HepG2 (cell line): Measurements from ENCODE around the gene FAM110A. TPM values are rescaled to one million over a fixed set of nuclear protein-coding genes. Genes with fewer than 3 reads are reported as not detected.

Experiments
- AKAP8 ChIP-seq: sonication (generic); formaldehyde crosslinking; IDR thresholded peaks from 2 replicates; pipeline ENCODE4 v1.5.1; 2020; ENCODE audit warnings: mild to moderate bottlenecking, missing genetic modification reagents
- BORCS8-MEF2B ChIP-seq: sonication (generic); formaldehyde crosslinking; IDR thresholded peaks from 2 replicates; pipeline ENCODE4 v1.8.0; 2022; ENCODE audit warnings: mild to moderate bottlenecking, missing genetic modification reagents
- CERS6 ChIP-seq: sonication (generic); formaldehyde crosslinking; IDR thresholded peaks from 2 replicates; pipeline ENCODE4 v1.5.0; 2020; ENCODE audit warnings: missing genetic modification reagents
- CSRNP1 ChIP-seq: sonication (generic); formaldehyde crosslinking; IDR thresholded peaks from 2 replicates; pipeline ENCODE4 v1.8.1; 2023; ENCODE audit warnings: mild to moderate bottlenecking, missing genetic modification reagents
- ELF4 ChIP-seq: sonication (generic); formaldehyde crosslinking; IDR thresholded peaks from 2 replicates; pipeline ENCODE4 v1.5.0; 2020; ENCODE audit warnings: missing genetic modification reagents, mild to moderate bottlenecking, moderate library complexity, borderline replicate concordance
- SOX13 ChIP-seq, 3 experiments: fragments of 450-650 bp in 1 of 3; sonication (generic) in 1 of 3; formaldehyde crosslinking in 1 of 3; IDR thresholded peaks in 2 of 3; conservative IDR thresholded peaks in 1 of 3; 2 replicates each; pipeline versions ENCODE4 v1.5.0 to v1.6.1; 2016 to 2020; ENCODE audit warnings: antibody characterized with exemption in 1 of 3, mild to moderate bottlenecking in 1 of 3, missing compliant biosample characterization in 1 of 3, missing genetic modification reagents in 1 of 3, moderate library complexity in 1 of 3
- TGIF2 ChIP-seq: IDR thresholded peaks from 2 replicates; pipeline ENCODE4 v1.6.1; 2016; ENCODE audit warnings: control low read depth, missing compliant biosample characterization
- TRAFD1 ChIP-seq: sonication (generic); formaldehyde crosslinking; IDR thresholded peaks from 2 replicates; pipeline ENCODE4 v1.5.1; 2020; ENCODE audit warnings: missing genetic modification reagents, mild to moderate bottlenecking, borderline replicate concordance
- ZNF318 ChIP-seq: sonication (generic); formaldehyde crosslinking; IDR thresholded peaks from 2 replicates; pipeline ENCODE4 v1.4.0; 2020; ENCODE audit warnings: mild to moderate bottlenecking, missing genetic modification reagents
- ZNF362 ChIP-seq: sonication (generic); formaldehyde crosslinking; IDR thresholded peaks from 2 replicates; pipeline ENCODE4 v1.4.0; 2020; ENCODE audit warnings: missing genetic modification reagents, mild to moderate bottlenecking, borderline replicate concordance
- ZNF543 ChIP-seq: sonication (generic); formaldehyde crosslinking; IDR thresholded peaks from 2 replicates; pipeline ENCODE4 v1.4.0; 2020; ENCODE audit warnings: mild to moderate bottlenecking, missing genetic modification reagents
- ZNF782 ChIP-seq: sonication (generic); formaldehyde crosslinking; IDR thresholded peaks from 2 replicates; pipeline ENCODE4 v1.4.0; 2020; ENCODE audit warnings: missing genetic modification reagents, mild to moderate bottlenecking, borderline replicate concordance
- polyA plus RNA-seq, 8 experiments: library from polyadenylated mRNA; depleted of rRNA in 3 of 8; stranded (reverse) in 7 of 8; unstranded in 1 of 8; fragments of >200 nt; fragmentation: Illumina TruSeq in 4 of 8; extraction: Trizol in 4 of 8; gene quantifications; 2 replicates each; pipeline versions ENCODE4 v1.2.1 to v1.2.3, GENCODE V29; 2011 to 2016; ENCODE audit warnings: low read depth in 4 of 8, missing spikeins in 1 of 8, mixed read lengths in 1 of 8; ENCODE audit not compliant: insufficient read depth in 1 of 8
- total RNA-seq, 5 experiments: library from RNA; depleted of rRNA; stranded (reverse); fragments of >200 nt; fragmentation: Illumina TruSeq; extraction: Trizol; gene quantifications; 2 replicates each; pipeline ENCODE4 v1.2.3, GENCODE V29; 2016; ENCODE audit warnings: low read depth in 1 of 5

Gene FAM110A
- total and polyA plus RNA-seq, 2 of the 13 experiments (the other 11 are each of a cell fraction or from before 2014, with no cell fraction given), result 1.9 TPM

- peak; percentile 95 for TF ChIP-seq BORCS8-MEF2B (CRISPR knock-in tag)
- TF ChIP-seq CERS6 (CRISPR knock-in tag), result no peak
- no peak for TF ChIP-seq ZNF318 (CRISPR knock-in tag)
- peak; percentile 89 for TF ChIP-seq CSRNP1 (CRISPR knock-in tag)
- TF ChIP-seq TRAFD1 (CRISPR knock-in tag), result no peak
- TF ChIP-seq SOX13 (IDR thresholded peaks at IDR 0.05), result no peak
- TF ChIP-seq SOX13 (CRISPR knock-in tag; conservative IDR thresholded peaks at IDR 0.05 in 1 of 2, IDR thresholded peaks at IDR 0.05 in 1 of 2), result no peak
- TF ChIP-seq ZNF543 (CRISPR knock-in tag), result peak; percentile 95
- no peak; the same call in 1 of the 2 replicates for TF ChIP-seq ZNF782 (CRISPR knock-in tag)
- TF ChIP-seq ZNF362 (CRISPR knock-in tag), result no peak
- peak; percentile 51; the same call in 1 of the 2 replicates for TF ChIP-seq AKAP8 (CRISPR knock-in tag)
- no peak; the same call in none of the 2 replicates for TF ChIP-seq TGIF2 (CRISPR knock-in tag)
- no peak for TF ChIP-seq ELF4 (CRISPR knock-in tag)
Measured at GRCh38 chr20:833450-834150, at the start of gene FAM110A (continued).
